CMK (cell line): ENCODE data around the gene API5.

Source experiments
- DNase-seq: peaks from one replicate; pipeline ENCODE4 v3.0.0-alpha.2; 2010; ENCODE audit warnings: low read depth

Gene API5

GRCh38 chr11:43359422-43359818 is 47.6 kb downstream of the API5 start:
- DNase-seq, result no peak

GRCh38 chr11:43360361-43361032 is 48.7 kb downstream of the API5 start:
- DNase-seq, result no peak

- no peak for DNase-seq
These were observed 54.9 kb downstream of the API5 start for GRCh38 chr11:43366677-43367076.

- DNase-seq, result no peak
These were observed 55.8 kb downstream of the API5 start for GRCh38 chr11:43367382-43368178.

GRCh38 chr11:43376065-43376464 is 64.3 kb downstream of the API5 start:
- no peak for DNase-seq

DNA sequence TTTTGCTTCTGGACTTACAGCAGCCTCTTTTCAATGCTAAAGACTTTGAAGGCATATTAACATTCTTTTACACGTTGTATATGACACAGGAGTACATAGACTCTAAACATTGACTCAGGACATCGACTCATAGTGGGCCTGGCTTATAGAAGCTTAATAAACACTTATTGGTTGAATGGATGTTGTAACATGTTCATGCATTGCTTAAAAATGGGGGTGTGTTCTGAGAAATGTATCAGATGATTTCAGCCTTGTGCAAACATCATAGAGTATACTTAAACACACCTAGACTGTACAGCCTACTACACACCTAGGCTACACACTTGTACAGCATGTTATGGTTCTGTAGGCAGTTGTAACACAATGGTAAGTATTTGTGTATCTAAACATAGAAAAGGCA is 64.8 kb downstream of the API5 start:
- DNase-seq, result no peak

- no peak for DNase-seq
These were observed 65.6 kb downstream of the API5 start for GRCh38 chr11:43377389-43377788.

GRCh38 chr11:43378897-43379296 is 67.1 kb downstream of the API5 start:
- DNase-seq, result no peak

GRCh38 chr11:43381802-43382201 is 70.0 kb downstream of the API5 start:
- no peak for DNase-seq

GRCh38 chr11:43382614-43383013 is 70.8 kb downstream of the API5 start:
- no peak for DNase-seq

DNA sequence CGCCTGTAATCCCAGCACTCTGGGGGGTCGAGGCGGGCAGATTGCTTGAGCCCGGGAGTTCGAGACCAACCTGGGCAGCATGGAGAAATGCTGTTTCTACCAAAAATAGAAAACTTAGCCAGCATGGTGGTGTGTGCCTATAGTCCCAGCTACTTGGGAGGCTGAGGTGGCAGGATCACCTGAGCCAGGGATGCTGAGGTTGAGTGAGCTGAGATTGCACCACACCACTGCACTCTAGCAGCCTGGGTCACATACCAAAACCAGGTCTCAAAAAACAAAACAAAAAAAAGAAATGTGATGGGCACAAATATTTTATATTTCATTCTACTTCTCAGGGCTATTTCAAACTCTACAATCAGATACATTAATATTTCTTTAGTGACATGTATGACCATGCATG is 72.6 kb downstream of the API5 start:
- DNase-seq, result no peak

GRCh38 chr11:43392713-43393112 is 80.9 kb downstream of the API5 start:
- DNase-seq, result no peak

GRCh38 chr11:43393765-43394355 is 82.1 kb downstream of the API5 start:
- DNase-seq, result no peak
